ENCODE measurements around the gene TSHZ2.

TSHZ2 gene

GRCh38 chr20:53091789-53092188, 119.6 kb downstream of the TSHZ2 start:
- no peak for DNase-seq

- no peak for DNase-seq
Measured at GRCh38 chr20:53092772-53093300, 120.7 kb downstream of the TSHZ2 start.

- no peak for DNase-seq
Measured at GRCh38 chr20:53097371-53097770, 125.2 kb downstream of the TSHZ2 start.

- no peak for DNase-seq
Measured at GRCh38 chr20:53097791-53098190, 125.6 kb downstream of the TSHZ2 start.

- DNase-seq, result no peak
Measured at GRCh38 chr20:53098621-53099020, 126.5 kb downstream of the TSHZ2 start.

- no peak for DNase-seq
Measured at GRCh38 chr20:53099856-53100255, 127.7 kb downstream of the TSHZ2 start.

DNA sequence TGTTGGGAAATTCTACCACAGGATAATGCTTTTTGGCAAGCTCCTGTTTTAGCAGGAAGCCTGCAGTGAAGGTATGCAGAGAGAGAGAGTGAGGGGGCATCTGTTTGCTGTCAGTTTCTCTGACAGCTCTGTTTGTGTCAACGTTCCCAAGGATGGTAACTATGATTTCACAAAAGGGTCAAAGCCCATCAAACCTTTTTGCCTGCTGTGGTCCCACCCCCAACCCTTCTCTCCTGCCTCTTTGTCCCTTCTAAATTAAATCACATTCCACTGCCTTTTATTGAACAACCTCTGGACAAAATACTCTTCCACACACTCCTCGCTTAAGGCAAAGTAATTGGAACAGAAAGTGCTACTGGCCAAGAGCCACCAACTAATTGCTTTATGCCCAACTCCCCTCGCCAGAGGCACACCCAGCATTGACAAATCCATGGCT, 128.3 kb downstream of the TSHZ2 start:
- DNase-seq, result no peak

GRCh38 chr20:53101992-53102760, 130.0 kb downstream of the TSHZ2 start:
- no peak for DNase-seq

- DNase-seq, result no peak
Measured at GRCh38 chr20:53103124-53103523, 131.0 kb downstream of the TSHZ2 start.

- no peak for DNase-seq
Measured at GRCh38 chr20:53104884-53105283, 132.7 kb downstream of the TSHZ2 start.

DNA sequence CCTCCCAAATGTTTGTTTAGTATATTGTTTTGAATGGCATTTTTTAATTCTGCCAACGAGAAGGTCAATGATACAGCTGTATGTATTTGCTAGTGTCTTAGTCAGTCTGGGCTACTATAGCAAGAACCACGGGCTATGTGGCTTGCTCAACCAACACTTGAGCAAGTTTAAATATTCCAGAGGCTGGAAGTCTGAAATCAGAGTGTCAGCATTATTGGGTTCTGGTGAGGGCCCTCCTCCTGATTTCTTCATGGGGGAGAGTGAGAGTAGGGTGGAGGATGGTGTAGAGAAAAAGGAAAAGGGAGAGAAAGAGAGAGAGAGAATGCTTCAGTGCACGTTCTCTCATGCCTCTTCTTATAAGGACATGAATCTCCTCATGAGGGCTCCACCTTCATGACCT, 144.6 kb downstream of the TSHZ2 start:
- DNase-seq, result no peak

- no peak for DNase-seq
Measured at GRCh38 chr20:53122853-53123252, 150.7 kb downstream of the TSHZ2 start.

DNA sequence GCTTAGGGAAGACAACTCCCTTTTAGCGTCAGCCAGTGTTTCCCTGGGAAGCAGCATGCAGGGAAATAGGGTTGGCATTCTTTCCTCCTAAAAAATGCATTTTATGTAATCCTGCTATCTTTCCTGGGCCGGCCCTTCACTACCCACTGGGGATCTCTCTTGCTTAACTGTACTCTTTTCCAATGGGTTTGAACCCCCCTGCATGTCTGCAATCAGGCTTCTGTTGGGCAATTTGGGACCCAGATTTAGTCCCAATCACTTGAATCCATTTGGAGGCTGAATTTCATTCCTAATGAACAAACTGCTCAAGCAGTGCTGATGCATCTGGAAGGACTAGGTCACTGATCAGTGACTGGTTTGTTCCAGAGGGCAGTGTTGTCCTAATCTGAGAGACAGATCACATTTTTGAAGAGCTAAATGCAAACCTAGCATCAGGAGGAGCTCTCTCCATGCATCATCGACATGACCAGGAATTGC, 152.0 kb downstream of the TSHZ2 start:
- no peak for DNase-seq

GRCh38 chr20:53124803-53125202, 152.6 kb downstream of the TSHZ2 start:
- no peak for DNase-seq

- no peak for DNase-seq
Measured at GRCh38 chr20:53126185-53126584, 154.0 kb downstream of the TSHZ2 start.

- DNase-seq, result no peak
Measured at GRCh38 chr20:53127027-53127426, 154.9 kb downstream of the TSHZ2 start.

- DNase-seq, result no peak
Measured at GRCh38 chr20:53128004-53128403, 155.8 kb downstream of the TSHZ2 start.

DNA sequence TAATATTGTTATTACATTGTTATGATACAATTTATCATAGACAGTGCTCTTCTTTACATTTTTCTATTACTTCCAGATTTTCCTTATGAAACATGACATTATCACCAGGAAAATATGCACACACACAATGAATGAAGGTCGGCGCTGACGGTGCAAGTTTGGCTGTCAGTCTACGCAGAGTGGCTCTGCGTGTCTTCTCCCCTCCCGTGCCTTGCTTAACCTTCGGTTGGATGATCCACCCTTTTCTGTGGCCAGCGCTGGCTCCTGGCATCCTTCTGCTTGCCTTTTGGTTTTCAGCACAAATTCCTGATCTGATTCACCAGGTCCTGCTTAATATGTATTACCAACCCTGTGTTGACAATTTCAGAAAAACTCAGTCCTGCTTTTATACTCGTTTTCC, 157.4 kb downstream of the TSHZ2 start:
- no peak for DNase-seq

DNA sequence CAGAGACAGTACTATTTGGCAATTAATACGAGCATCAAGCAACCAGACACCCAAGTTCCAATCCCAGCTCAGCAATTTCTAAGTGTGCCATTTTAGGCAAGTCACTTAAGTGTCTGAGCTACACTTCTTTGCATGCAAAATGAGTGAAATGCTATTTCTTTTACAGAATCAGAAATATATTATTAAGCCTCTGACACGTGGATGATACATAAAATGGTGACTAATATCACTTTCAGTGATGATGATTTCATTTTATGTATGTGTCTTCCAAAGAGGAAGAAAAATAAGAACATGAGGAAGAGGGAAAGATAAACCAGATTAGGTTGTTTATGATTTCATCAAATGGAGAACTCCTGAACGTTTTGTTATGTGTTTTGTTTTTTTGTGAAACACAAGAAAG, 158.6 kb downstream of the TSHZ2 start:
- DNase-seq, result no peak

DNA sequence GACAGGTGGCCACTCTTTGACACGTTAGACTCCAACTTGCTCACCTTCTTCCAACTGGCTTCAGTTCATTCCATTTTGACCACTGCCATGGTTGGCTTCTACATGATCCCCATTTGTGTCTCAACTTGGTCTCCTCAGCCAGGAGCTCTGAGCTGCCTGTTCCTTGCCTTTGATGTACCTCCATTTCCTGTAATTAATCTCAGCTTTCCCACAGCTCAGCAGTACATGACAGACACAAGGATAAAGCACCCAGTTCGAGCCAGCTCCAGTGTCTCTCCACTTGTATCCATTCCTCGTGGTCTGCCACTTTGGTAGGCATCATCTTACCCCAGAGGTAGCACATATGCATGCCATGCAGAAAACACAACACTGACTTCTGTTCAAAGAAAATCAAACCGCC, 161.0 kb downstream of the TSHZ2 start:
- DNase-seq, result no peak

DNA sequence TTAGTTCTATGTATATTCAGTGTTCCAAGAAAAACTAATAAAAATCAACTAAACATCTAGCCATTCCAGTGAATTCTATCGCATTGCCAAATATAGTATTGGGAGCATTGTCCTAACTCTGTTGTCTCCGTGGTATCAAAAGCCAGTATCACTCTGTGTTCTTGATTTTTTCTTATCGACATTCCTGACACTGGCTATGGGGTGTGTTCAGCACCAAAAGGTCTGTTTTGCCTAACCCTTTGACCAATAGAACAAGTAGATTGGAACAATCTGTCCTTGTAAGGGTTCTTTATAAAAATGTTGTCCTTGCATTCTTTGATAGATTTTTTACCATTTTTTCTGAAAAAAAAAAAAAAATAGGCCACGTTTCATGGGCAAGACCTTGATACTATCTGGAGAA, 161.5 kb downstream of the TSHZ2 start:
- DNase-seq, result no peak

DNA sequence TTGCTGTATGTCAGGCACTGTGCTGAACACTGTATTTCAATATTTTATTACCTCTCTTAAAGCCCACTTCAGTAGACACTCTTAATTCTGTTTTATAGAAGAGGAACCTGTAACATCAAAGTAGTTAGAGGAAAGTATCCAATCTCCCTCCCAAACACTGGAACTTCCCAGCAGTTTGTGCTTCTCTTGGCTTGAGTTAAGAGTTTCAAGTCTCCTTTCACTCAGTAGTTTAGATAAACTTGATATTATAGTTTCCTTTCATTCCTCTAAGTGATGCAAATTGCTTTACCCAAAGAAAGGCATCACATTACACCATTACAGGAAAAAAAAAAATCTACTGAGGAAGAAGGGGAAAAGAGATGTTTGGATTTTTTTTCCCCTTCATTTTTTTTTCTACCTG, 164.3 kb downstream of the TSHZ2 start:
- DNase-seq, result no peak

GRCh38 chr20:53138454-53139262, 166.5 kb downstream of the TSHZ2 start:
- no peak for DNase-seq

Data from activated CD8-positive, alpha-beta memory T cell treated with anti-CD3 and anti-CD28 coated beads, Interleukin-2, amount 50 U/mL, for 4 hours (primary cell).